GM21360 (cell line): ENCODE measurements around the gene PAPSS1.
"Not testable (repeated sequence)": the region's sequence is repeated elsewhere in the genome, so short reads cannot be mapped to it uniquely, and the experiment has no call there.

Source experiments
- ATAC-seq: cut with Tn5 transposase; IDR thresholded peaks from one replicate; pipeline ENCODE4 v1.9.1; 2021; ENCODE audit warnings: mild to moderate bottlenecking, moderate library complexity; ENCODE audit not compliant: unreplicated experiment

Gene PAPSS1

GRCh38 chr4:107691378-107691777 is 28.7 kb downstream of the PAPSS1 start:
- no peak for ATAC-seq

GRCh38 chr4:107689912-107690587 is 30.0 kb downstream of the PAPSS1 start:
- no peak for ATAC-seq

GRCh38 chr4:107688421-107688820 is 31.6 kb downstream of the PAPSS1 start:
- no peak for ATAC-seq

GRCh38 chr4:107685740-107686139 is 34.3 kb downstream of the PAPSS1 start:
- no peak for ATAC-seq

GRCh38 chr4:107683873-107684272 is 36.2 kb downstream of the PAPSS1 start:
- no peak for ATAC-seq

- ATAC-seq: no peak
These were observed 37.7 kb downstream of the PAPSS1 start for GRCh38 chr4:107682306-107682705.

GRCh38 chr4:107669068-107669467 is 51.0 kb downstream of the PAPSS1 start:
- no peak for ATAC-seq

GRCh38 chr4:107666134-107666533 is 53.9 kb downstream of the PAPSS1 start:
- no peak for ATAC-seq

- no peak for ATAC-seq
These were observed 55.0 kb downstream of the PAPSS1 start for GRCh38 chr4:107665001-107665400.

GRCh38 chr4:107658400-107659336 is 61.4 kb downstream of the PAPSS1 start:
- ATAC-seq: no peak

GRCh38 chr4:107655289-107655688 is 64.7 kb downstream of the PAPSS1 start:
- no peak for ATAC-seq

GRCh38 chr4:107654694-107655093 is 65.3 kb downstream of the PAPSS1 start:
- ATAC-seq: no peak

GRCh38 chr4:107651408-107651807 is 68.6 kb downstream of the PAPSS1 start:
- not testable (repeated sequence) for ATAC-seq

- ATAC-seq: no peak
These were observed 69.8 kb downstream of the PAPSS1 start for GRCh38 chr4:107650251-107650650.

GRCh38 chr4:107648178-107648991 is 71.6 kb downstream of the PAPSS1 start:
- ATAC-seq: no peak

GRCh38 chr4:107647591-107647990 is 72.4 kb downstream of the PAPSS1 start:
- no peak for ATAC-seq

- no peak for ATAC-seq
These were observed 74.4 kb downstream of the PAPSS1 start for GRCh38 chr4:107645604-107646003.

- ATAC-seq: no peak
These were observed 77.0 kb downstream of the PAPSS1 start for GRCh38 chr4:107643021-107643420.

GRCh38 chr4:107640878-107641277 is 79.2 kb downstream of the PAPSS1 start:
- no peak for ATAC-seq

GRCh38 chr4:107640197-107640596 is 79.8 kb downstream of the PAPSS1 start:
- no peak for ATAC-seq

- ATAC-seq: no peak
These were observed 84.3 kb downstream of the PAPSS1 start for GRCh38 chr4:107635735-107636134.
